Esophagus (tissue), 2 donors: ENCODE results near the gene TBC1D8. TPM values are rescaled to one million over a fixed set of nuclear protein-coding genes. Genes with fewer than 3 reads are reported as not detected.
A peak's percentile ranks its signal among the peaks of the same experiment; 100 is the strongest.

ENCODE experiments used
- H3K27ac ChIP-seq, 2 donors: one replicate each; pipeline ENCODE4 v1.5.1; 2013; ENCODE audit warnings: low read depth in 2 of 2, mild to moderate bottlenecking in 2 of 2, inconsistent platforms in 1 of 2, low read length in 1 of 2, moderate library complexity in 1 of 2
- H3K27me3 ChIP-seq, 2 donors: one replicate each; pipeline ENCODE4 v1.6.1; 2013; ENCODE audit warnings: low read length in 2 of 2, control low read depth in 1 of 2, mild to moderate bottlenecking in 1 of 2; ENCODE audit not compliant: insufficient read depth in 2 of 2, control insufficient read depth in 1 of 2
- H3K36me3 ChIP-seq, 2 donors: one replicate each; pipeline ENCODE4 v1.6.1; 2013; ENCODE audit warnings: low read length in 1 of 2; ENCODE audit not compliant: control insufficient read depth in 2 of 2, insufficient read depth in 2 of 2
- H3K4me1 ChIP-seq, 2 donors: one replicate each; pipeline ENCODE4 v1.6.1; 2013; ENCODE audit warnings: low read length in 1 of 2; ENCODE audit not compliant: control insufficient read depth in 2 of 2, insufficient read depth in 2 of 2
- H3K4me3 ChIP-seq, 2 donors: one replicate each; pipeline ENCODE4 v1.5.1; 2013; ENCODE audit warnings: low read length in 2 of 2, mild to moderate bottlenecking in 2 of 2, low read depth in 1 of 2, moderate library complexity in 1 of 2
- H3K9me3 ChIP-seq, 2 donors: one replicate each; pipeline ENCODE4 v1.6.1; 2013; ENCODE audit warnings: mild to moderate bottlenecking in 2 of 2, low read depth in 1 of 2, low read length in 1 of 2, moderate library complexity in 1 of 2; ENCODE audit not compliant: control insufficient read depth in 2 of 2, insufficient read depth in 1 of 2
- WGBS, 2 donors: extraction: QIAGEN DNeasy Blood & Tissue Kit; methylation state at CpG; one replicate each; pipeline ENCODE4 v1.1.7; 2013; 5-methylcytosine and 5-hydroxymethylcytosine counted together
- polyA plus RNA-seq, 2 donors: library from polyadenylated mRNA; stranded (reverse); fragments of 200-250 nt; gene quantifications; one replicate each; pipeline ENCODE4 v1.2.3, GENCODE V29; 2013
- donor health status: healthy with polysubstance abuse.
- donor health status: Bipolar disorder and iron deficiency.

Gene TBC1D8
- polyA plus RNA-seq, 2 donors: 13.3 to 19.4 TPM

GRCh38 chr2:100960688-100961087 lies 190.5 kb downstream of the TBC1D8 start:
- H3K4me3 ChIP-seq: no peak overlapping the region
- no peaks in the 10 kb centered on the region for H3K27me3 ChIP-seq
- H3K4me1 ChIP-seq: peaks cover 0 to 5% of the 10 kb centered on the region in 2 donors
- H3K27ac ChIP-seq: no peak overlapping the region
- peaks cover 0 to 3% of the 10 kb centered on the region in 2 donors for H3K36me3 ChIP-seq
- 89 to 92% methylated on average over 4 of the region's 4 CpGs for WGBS, 2 donors
- H3K9me3 ChIP-seq: no peaks in the 10 kb centered on the region

- peaks cover 0 to 2% of the 10 kb centered on the region in 2 donors for H3K9me3 ChIP-seq
- peaks cover 0 to 5% of the 10 kb centered on the region in 2 donors for H3K4me1 ChIP-seq
- 31 to 34% methylated on average over 6 of the region's 6 CpGs for WGBS, 2 donors
- peak overlapping the region in 1 of 2 donors; percentile 49 for H3K27ac ChIP-seq
- H3K27me3 ChIP-seq: no peaks in the 10 kb centered on the region
- H3K4me3 ChIP-seq: no peak overlapping the region
- peaks cover 0 to 4% of the 10 kb centered on the region in 2 donors for H3K36me3 ChIP-seq
These were observed 191.8 kb downstream of the TBC1D8 start for GRCh38 chr2:100959225-100959880.

GRCh38 chr2:100957996-100958653 lies 193.1 kb downstream of the TBC1D8 start:
- Histone ChIP-seq H3K27me3 (no peaks in the 10 kb centered on the region), H3K9me3 (peaks cover 0 to 2% of the 10 kb centered on the region in 2 donors), H3K27ac (peak overlapping the region in 1 of 2 donors; percentile 24), H3K4me3 (no peak overlapping the region), H3K36me3 (peaks cover 0 to 4% of the 10 kb centered on the region in 2 donors), H3K4me1 (peaks cover 0 to 5% of the 10 kb centered on the region in 2 donors)
- WGBS, 2 donors: 40 to 55% methylated on average over 16 of the region's 16 CpGs

Other genes starting within 250 kb of the TBC1D8 start
- gene RPL31, start 149.1 kb downstream of the TBC1D8 start, polyA plus RNA-seq: 1,000 to 10,000 TPM; 5,749 to 6,812 TPM
- gene CNOT11, start 101.5 kb upstream of the TBC1D8 start, polyA plus RNA-seq: 10 to 100 TPM; 14.7 to 25.4 TPM
- 10 to 100 TPM; 31.7 to 50.4 TPM for gene RNF149, start 157.3 kb upstream of the TBC1D8 start, polyA plus RNA-seq
- under 1 TPM in 1 of 2 donors, not detected in 1; 0.44 TPM for gene CREG2, start 236.1 kb upstream of the TBC1D8 start, polyA plus RNA-seq